Measurements from ENCODE around the gene FUT1.

- peak in 1 of 2 donors; percentile 45 for TF ChIP-seq POLR2A (IDR thresholded peaks at IDR 0.05)
- peak; percentile 20 to 85 (median 68) for TF ChIP-seq CTCF (IDR thresholded peaks at IDR 0.05)
Measured at GRCh38 chr19:48738557-48739403, 13.7 kb downstream of the FUT1 start.

Data from tibial nerve (tissue), 3 donors.